ENCODE results near the gene GLYATL1B. TPM values are rescaled to one million over a fixed set of nuclear protein-coding genes. Genes with fewer than 3 reads are reported as not detected.
A peak's percentile ranks its signal among the peaks of the same experiment; 100 is the strongest.

Gene GLYATL1B
- total and polyA plus RNA-seq, 2 of the 8 experiments (the other 6 are each of a cell fraction or from before 2014, with no cell fraction given), result not detected

- Histone ChIP-seq H3K4me3 (ENCODE audit: extremely low read depth in 1 of 4, insufficient read depth in 2 of 4, low read depth in 3 of 4, low read length in 4 of 4) (peak overlapping the region; percentile 54 to 86 (median 77); a peak in 7 of 8 replicates), H2BK5ac (ENCODE audit: low read depth, low read length) (no peak overlapping the region), H2BK20ac (ENCODE audit: low read length) (no peak overlapping the region), H3K79me1 (ENCODE audit: low read depth, low read length) (no peaks in the 10 kb centered on the region), H3K9ac (replicated peaks in 1 of 4; ENCODE audit: extremely low read depth in 1 of 4, low read depth in 3 of 4, low read length in 3 of 4) (peak overlapping the region in 2 of 4 experiments; percentile 19 to 66; a peak in 2 of 7 replicates), H3K4me2 (ENCODE audit: insufficient read depth in 1 of 2, low read depth in 2 of 2, low read length in 2 of 2) (peak overlapping the region; percentile 54 to 69), H2BK15ac (ENCODE audit: low read length) (no peak overlapping the region), H4K8ac (ENCODE audit: extremely low read depth, insufficient read depth, low read length) (no peak overlapping the region), H3K79me2 (ENCODE audit: control insufficient read depth in 1 of 2, insufficient read depth in 2 of 2, low read length in 2 of 2) (peaks cover 0 to 10% of the 10 kb centered on the region in 2 experiments; a peak in 2 of 4 replicates), H3K27me3 (replicated peaks in 1 of 4; ENCODE audit: control insufficient read depth in 3 of 4, extremely low read depth in 1 of 4, insufficient read depth in 3 of 4, low read length in 3 of 4) (no peaks in the 10 kb centered on the region; a peak in 1 of 7 replicates), H3K4me1 (replicated peaks in 1 of 4; ENCODE audit: control insufficient read depth in 3 of 4, insufficient read depth in 4 of 4, low read length in 3 of 4) (peaks cover 0 to 8% (median 0%) of the 10 kb centered on the region in 4 experiments; a peak in 2 of 7 replicates), H3K9me3 (ENCODE audit: insufficient read depth in 2 of 2, low read depth in 1 of 2, low read length in 1 of 2) (no peaks in the 10 kb centered on the region), H2BK12ac (ENCODE audit: low read depth, low read length) (no peak overlapping the region), H3K18ac (ENCODE audit: extremely low read depth, low read length) (no peak overlapping the region), H3K23me2 (ENCODE audit: low read depth, low read length) (peaks cover 6% of the 10 kb centered on the region; the same call in 1 of the 2 replicates), H3K27ac (ENCODE audit: low read depth, low read length) (no peak overlapping the region), H3K4ac (replicated peaks; ENCODE audit: insufficient read length, low read depth, low read length) (no peak overlapping the region), H2BK120ac (replicated peaks; ENCODE audit: low read depth, low read length) (no peak overlapping the region), H4K91ac (replicated peaks; ENCODE audit: insufficient read length, low read length) (no peak overlapping the region), H2AK5ac (ENCODE audit: low read depth, low read length) (no peak overlapping the region), H4K20me1 (replicated peaks in 1 of 2; ENCODE audit: control insufficient read depth in 1 of 2, insufficient read depth in 2 of 2, low read length in 2 of 2) (peaks cover 0 to 1% of the 10 kb centered on the region in 2 experiments), H3K23ac (ENCODE audit: insufficient read length) (no peak overlapping the region), H2AFZ (ENCODE audit: low read length) (0 out of 2 replicates have a peak overlapping the region, but pooled peaks have one; percentile 47), H4K5ac (ENCODE audit: insufficient read length, low read depth, low read length) (no peak overlapping the region), H3K36me3 (ENCODE audit: control insufficient read depth in 2 of 4, insufficient read depth in 4 of 4, low read length in 3 of 4) (no peaks in the 10 kb centered on the region; a peak in 1 of 8 replicates), H3K56ac (replicated peaks; ENCODE audit: insufficient read length, low read depth, low read length) (no peak overlapping the region), H3K14ac (ENCODE audit: insufficient read length) (no peak overlapping the region)
- FAIRE-seq (no peak), DNase-seq (ENCODE audit: low read depth in 1 of 2, low spot score in 2 of 2) (no peak)
- ChIA-PET POLR2A (ENCODE audit: partially characterized antibody) (interaction anchor here (0.7 to 1.4 kb wide), 3 partner anchors 16 to 237 kb away, joined by 3 to 4 read pairs (median 3); no protein-coding TSS in a partner anchor), CTCF (ENCODE audit: partially characterized antibody) (interaction anchor here (0.9 to 2.2 kb wide), 3 partner anchors 16 to 83 kb away, joined by 3 to 11 read pairs (median 10); partner anchors contain the start of gene DTX4)
- TF ChIP-seq E2F6 (IDR thresholded peaks at IDR 0.05) (no peak), NRF1 (IDR thresholded peaks at IDR 0.05; ENCODE audit: low read depth, low read length) (no peak), CEBPB (IDR thresholded peaks at IDR 0.05; ENCODE audit: low read depth, low read length) (no peak), BACH1 (IDR thresholded peaks at IDR 0.05; ENCODE audit: low read length) (no peak), EZH2 (IDR thresholded peaks at IDR 0.05; ENCODE audit: low read depth, low read length, severe bottlenecking) (no peak), RNF2 (IDR thresholded peaks at IDR 0.05; ENCODE audit: borderline replicate concordance, low read depth, low read length, missing control alignments, poor library complexity, severe bottlenecking) (no peak)
- WGBS, 2 experiments (ENCODE audit: extremely low coverage in 1 of 2, insufficient coverage in 1 of 2, insufficient read length in 1 of 2, insufficient replicate concordance in 2 of 2, low coverage in 1 of 2, low lambda C conversion rate in 2 of 2, missing lambda C conversion rate in 1 of 2), result 17% methylated on average over 3 of the region's 3 CpGs; no CpG with 5 or more reads in 1 of the 2 experiments
These were observed 55.8 kb downstream of the GLYATL1B start for GRCh38 chr11:59141673-59142460.

All from H1 (cell line).